Measurements from ENCODE around the gene NCEH1.

GRCh38 chr3:172707967-172708366, 2.9 kb downstream of the NCEH1 start:
- TF ChIP-seq CTCF (IDR thresholded peaks at IDR 0.05), result no peak
- no peak for TF ChIP-seq EP300 (IDR thresholded peaks at IDR 0.05)
